GM21576 (cell line): ENCODE measurements around the gene DOK6.
"Not testable (repeated sequence)": the region's sequence is repeated elsewhere in the genome, so short reads cannot be mapped to it uniquely, and the experiment has no call there.

Source experiments
- ATAC-seq: cut with Tn5 transposase; IDR thresholded peaks from one replicate; pipeline ENCODE4 v1.9.1; 2021; ENCODE audit warnings: mild to moderate bottlenecking, moderate library complexity; ENCODE audit not compliant: unreplicated experiment

Gene DOK6

GRCh38 chr18:69622184-69622583 is 221.5 kb downstream of the DOK6 start:
- ATAC-seq, result no peak

GRCh38 chr18:69622961-69623360 is 222.3 kb downstream of the DOK6 start:
- no peak for ATAC-seq

GRCh38 chr18:69626171-69626570 is 225.5 kb downstream of the DOK6 start:
- no peak for ATAC-seq

- ATAC-seq, result no peak
Observed at GRCh38 chr18:69626643-69627242, 226.1 kb downstream of the DOK6 start.

DNA sequence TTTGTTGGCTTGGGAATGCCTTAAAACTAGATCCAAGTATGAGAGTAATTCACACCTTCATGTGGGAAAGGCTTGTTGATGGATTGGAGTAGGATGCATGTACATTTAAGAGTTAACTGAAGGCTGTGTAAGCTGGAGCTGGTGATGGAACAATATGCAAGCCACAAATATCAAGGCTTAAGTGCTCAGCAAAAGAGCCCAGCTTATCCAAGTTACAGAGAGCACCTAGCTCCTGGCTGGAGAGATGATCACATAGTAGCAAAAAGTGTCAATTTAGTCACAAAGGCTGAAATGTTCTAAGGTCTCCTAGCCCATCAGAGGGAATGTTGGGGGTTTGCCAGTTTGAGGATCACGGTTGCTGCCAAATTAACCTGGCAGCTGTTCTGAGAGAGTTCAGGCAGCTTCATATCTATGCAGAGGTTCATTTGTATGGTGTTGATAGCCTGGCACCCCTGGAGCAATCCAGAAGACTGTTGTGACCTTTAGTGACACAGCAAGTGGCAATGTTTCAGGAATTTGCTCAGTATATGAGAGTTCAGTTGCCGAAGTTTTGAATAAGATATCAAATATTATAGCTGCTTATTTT is 228.2 kb downstream of the DOK6 start:
- ATAC-seq, result no peak

GRCh38 chr18:69631281-69631680 is 230.6 kb downstream of the DOK6 start:
- ATAC-seq, result no peak

- ATAC-seq, result no peak
Observed at GRCh38 chr18:69635482-69635881, 234.8 kb downstream of the DOK6 start.

DNA sequence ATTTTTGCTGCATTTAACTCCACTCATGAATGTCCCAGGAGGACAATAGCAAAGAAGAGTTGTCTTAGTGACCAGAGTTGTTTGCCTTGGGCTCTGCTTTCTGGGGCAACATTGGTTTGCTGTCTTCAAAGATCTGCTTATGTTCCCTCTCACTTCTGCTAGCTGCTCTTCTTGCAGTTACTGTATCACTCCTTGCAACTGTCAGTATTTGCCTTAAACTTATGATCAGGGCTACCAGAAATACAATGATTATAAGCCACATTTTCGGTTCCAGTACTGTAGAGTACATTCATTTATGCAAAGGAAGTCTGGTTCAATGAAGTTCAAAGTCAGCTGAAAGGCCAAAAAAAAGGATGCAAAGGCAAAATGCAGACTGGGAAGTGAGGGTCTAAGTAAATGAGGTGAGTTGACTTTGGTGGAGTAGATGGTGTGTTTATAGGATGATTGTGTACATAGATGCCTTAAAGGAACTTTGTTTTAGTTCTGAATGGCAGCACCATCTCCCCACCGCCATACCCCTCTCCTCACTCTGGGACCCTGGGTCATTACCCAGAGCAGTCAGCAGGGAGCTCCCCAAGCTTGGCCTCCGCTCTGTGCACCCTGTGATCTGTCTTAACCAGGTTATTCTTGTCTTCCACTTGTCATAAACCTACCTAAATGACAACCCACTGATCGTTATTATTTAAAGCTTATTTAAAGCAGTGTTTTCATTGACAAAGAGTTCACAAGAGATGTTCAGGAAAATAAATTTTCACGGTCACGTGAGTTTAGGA is 236.0 kb downstream of the DOK6 start:
- peak; percentile 60 for ATAC-seq

- ATAC-seq, result no peak
Observed at GRCh38 chr18:69638056-69638455, 237.4 kb downstream of the DOK6 start.

DNA sequence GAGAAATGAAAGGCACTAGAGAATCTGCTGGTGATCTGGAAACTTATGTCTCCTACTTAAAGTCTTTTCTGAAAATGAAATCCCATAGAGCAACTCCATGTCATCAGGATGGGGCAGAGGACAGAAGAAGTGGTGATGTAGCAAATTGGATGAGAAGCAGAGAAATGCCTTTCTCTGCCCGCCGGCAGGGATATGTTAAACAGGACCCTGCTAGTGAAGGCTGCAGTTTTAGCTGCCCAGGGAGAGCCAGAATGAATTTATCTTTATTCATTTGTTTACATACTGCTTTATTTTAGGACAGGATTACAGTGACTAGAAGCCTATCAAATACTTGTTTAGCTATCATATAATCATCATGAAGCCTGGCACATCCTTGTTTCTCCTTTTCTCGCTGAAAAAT is 247.0 kb downstream of the DOK6 start:
- ATAC-seq, result no peak

- no peak for ATAC-seq
Observed at GRCh38 chr18:69648486-69648885, 247.8 kb downstream of the DOK6 start.

DNA sequence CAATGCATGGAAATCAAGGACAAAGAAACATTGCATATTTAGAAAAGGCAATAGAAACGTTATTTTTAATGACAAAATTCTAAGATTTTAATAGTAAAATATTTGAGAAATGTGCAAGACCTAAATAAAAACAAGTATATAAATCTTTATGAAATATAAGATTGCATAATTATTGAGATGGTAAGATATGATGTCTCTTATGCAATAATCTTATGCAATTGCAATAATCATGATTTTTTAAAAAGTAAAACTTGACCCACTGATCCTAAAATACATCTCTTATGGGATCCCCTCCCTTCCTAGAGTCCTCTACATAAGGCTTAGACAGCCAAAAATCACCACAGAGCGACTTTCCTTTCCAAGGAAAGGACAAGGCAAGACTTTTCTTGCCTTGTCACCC is 249.0 kb downstream of the DOK6 start:
- ATAC-seq, result no peak

DNA sequence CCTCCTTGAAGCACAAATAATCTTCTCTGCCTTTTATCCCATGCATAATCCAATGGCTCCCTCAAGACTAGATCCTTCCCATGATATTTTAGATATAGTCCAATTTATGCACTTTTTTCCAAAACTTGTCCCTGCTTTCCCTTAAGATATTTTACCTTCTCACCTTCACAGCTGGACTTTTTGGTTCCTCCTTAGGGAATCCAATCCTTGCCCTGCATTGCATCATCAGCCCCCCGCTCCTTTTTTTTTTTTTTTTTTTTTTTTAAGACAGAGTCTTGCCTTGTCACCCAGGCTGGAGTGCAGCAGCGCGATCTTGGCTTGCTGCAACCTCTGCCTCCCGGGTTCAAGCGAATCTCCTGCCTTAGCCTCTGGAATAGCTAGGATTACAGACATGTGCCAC is 250.6 kb downstream of the DOK6 start:
- ATAC-seq, result no peak

DNA sequence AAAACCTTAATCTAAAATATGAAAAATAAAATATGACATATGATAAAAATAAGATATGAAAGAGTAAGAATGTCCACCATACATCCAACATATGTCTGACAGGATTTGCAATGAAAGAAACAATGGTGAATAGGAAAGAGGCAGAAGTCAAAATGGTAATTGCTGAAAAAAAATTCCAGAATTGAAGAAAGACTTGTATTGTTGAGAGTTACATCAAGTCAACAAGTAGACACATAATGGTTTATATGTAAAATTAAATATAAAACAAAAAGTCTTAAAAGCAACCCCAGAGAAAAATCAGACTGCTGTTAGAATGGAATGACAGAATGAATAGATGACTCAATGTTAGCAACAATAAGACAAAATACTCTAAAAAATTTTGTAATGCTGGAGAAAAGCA is 255.1 kb downstream of the DOK6 start:
- ATAC-seq, result no peak

DNA sequence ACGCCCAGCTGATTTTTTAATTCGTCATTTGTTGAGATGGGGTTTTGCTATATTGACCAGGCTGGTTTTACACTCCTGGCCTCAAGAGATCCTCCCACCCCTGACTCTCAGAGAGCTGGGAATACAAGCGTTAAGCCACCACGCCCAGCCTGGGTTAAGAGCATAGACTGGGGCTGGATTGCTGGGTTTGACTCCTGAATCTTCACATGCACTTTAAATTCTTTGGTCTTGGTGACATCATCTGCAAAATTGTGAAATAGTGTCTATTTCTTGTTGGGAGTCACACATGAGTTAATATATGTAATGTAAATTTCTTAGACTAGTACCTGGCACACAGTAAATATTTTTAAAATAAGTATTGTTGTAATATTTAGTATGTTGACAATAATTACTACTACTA is 257.4 kb downstream of the DOK6 start:
- ATAC-seq, result no peak

GRCh38 chr18:69658685-69659084 is 258.0 kb downstream of the DOK6 start:
- ATAC-seq, result no peak

DNA sequence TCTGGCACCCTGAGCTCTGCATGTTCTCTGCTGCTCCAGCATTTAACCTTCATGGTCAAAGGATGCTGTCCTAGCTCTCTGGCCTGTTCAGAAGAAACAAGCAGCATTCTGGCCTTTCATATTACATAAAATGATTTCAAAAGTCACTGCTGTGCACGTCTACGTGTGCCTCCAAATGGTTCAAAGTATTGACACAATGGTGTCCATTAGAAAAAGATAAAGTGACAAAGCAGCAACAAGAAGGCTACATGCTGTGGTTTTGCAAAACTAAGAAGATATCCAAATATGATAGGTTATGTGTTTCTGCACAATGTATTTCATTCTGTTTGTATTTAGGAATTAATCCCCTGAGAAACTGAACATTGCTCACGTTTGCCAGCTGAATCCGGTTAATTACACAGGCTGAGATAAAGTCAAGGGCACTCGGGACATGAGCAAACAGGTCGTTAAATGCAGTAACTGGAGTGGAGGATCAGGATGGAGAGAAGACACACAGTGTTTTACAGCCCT is 258.5 kb downstream of the DOK6 start:
- no peak for ATAC-seq

GRCh38 chr18:69662090-69662489 is 261.4 kb downstream of the DOK6 start:
- ATAC-seq, result not testable (repeated sequence)

DNA sequence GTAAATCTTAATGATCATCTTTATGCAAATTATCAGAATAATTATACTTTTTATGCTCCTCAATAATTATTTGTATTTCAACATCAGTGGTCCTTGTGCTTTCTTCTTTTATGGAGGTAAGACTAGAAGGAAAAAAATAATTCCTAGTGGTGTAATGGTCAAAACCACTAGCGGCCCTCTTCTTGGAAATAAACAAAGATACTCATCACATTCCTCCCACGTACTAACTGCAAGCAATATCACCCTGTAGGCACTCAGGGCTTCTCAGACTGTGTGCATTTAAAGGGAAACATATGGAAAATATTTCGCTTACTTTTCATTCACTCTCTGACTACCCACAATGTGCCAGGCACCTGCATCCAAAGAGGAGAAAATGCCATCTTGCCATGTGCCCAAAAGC is 263.7 kb downstream of the DOK6 start:
- no peak for ATAC-seq

DNA sequence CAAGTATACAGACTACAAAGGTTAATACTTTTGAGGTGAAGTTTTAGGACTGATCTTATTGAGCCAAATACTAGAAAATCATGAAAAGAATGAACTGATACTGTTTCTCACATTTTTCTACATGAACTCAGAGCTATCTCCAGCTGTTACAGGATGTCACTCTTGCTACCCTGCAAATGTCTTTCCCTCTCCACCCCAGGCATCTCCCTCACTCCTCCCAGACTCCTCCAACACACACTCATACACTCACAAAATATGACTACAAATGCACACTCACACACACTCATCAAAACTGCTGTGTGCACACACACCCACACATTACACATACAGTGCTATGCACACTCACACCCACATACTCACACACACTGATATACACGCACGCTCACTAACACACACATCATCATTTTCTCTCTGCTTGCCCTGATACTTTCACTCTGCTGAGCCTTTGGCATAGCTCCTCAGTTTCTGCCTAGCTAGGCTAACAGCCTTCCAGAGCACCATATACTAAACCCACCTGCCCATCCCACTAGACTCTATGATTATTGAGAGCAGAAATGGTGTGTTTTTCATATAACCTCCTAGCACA is 273.7 kb downstream of the DOK6 start:
- ATAC-seq, result no peak

- ATAC-seq, result no peak
Observed at GRCh38 chr18:69674966-69675365, 274.3 kb downstream of the DOK6 start.

DNA sequence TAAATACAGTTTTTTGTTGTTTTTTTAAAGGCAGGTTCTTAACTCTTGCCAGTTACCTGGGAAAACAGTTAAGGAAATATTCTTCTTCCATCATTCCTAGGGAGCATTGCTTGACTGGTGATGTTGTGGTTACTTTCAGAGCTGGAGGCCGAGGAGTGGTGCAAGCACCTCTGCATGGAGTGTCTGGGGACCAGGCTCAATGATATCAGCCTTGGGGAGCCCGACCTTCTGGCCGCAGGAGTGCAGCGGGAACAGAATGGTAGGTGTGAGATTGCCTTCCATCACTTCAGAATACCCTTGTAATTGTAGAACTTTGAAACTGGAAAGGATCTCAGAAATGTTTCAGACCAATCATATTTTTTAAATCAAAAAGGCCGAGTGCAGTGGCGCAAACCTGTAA is 276.9 kb downstream of the DOK6 start:
- no peak for ATAC-seq
